ENCODE measurements around the gene UNC45A. TPM values are rescaled to one million over a fixed set of nuclear protein-coding genes. Genes with fewer than 3 reads are reported as not detected.

Gene UNC45A
- total RNA-seq, 1 donor from 2014 or later = 72.8 TPM

DNA sequence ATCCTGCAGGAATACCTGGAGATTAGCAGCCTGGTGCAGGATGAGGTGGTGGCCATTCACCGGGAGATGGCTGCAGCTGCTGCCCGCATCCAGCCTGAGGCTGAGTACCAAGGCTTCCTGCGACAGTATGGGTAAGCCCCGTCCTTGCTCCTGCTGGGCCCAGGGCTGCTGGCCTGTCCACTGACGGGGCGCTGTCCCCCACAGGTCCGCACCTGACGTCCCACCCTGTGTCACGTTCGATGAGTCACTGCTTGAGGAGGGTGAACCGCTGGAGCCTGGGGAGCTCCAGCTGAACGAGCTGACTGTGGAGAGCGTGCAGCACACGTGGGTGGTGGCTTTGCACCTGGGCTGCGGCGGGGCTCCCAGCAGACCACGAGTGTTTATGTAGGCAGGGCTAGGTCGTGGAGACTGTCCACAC is 45.8 kb upstream of the UNC45A start:
- H3K4me3 Mint-ChIP-seq = no peak overlapping the region
- intact Hi-C loops (cut with micrococcal nuclease) = loop anchor here (5.0 kb wide), 2 partner anchors 37 to 392 kb away; no protein-coding TSS in a partner anchor
- no peak for DNase-seq
- no peak for TF ChIP-seq CTCF (IDR thresholded peaks at IDR 0.05)
- H3K4me1 Mint-ChIP-seq = peaks cover 25% of the 10 kb centered on the region
- H3K36me3 Mint-ChIP-seq (ENCODE audit: low read depth) = peaks cover 25% of the 10 kb centered on the region
- H3K27ac Mint-ChIP-seq = no peak overlapping the region
- no peak for ATAC-seq (ENCODE audit: low read depth)
- no peaks in the 10 kb centered on the region for H3K27me3 Mint-ChIP-seq
- ChIA-PET POLR2A (no interaction called here), CTCF (interaction anchor here (0.9 to 5.8 kb wide), 3 partner anchors 44 to 239 kb away, joined by 3 to 121 read pairs (median 9); partner anchors contain the start of gene HDDC3)
- no peaks in the 10 kb centered on the region for H3K9me3 Mint-ChIP-seq

- CTCF ChIA-PET = interaction anchor here (0.9 to 1.9 kb wide), 2 partner anchors 43 to 195 kb away, joined by 3 to 9 read pairs; partner anchors contain the start of gene HDDC3
- Mint-ChIP-seq H3K9me3 (no peaks in the 10 kb centered on the region), H3K36me3 (ENCODE audit: low read depth) (peaks cover 28% of the 10 kb centered on the region), H3K27ac (no peak overlapping the region), H3K27me3 (no peaks in the 10 kb centered on the region), H3K4me3 (no peak overlapping the region), H3K4me1 (peaks cover 21% of the 10 kb centered on the region)
- DNase-seq (no peak), ATAC-seq (ENCODE audit: low read depth) (no peak)
- TF ChIP-seq CTCF (IDR thresholded peaks at IDR 0.05) = no peak
- POLR2A ChIA-PET = interaction anchor here (0.6 kb wide), 1 partner anchor 241 kb away, joined by 5 read pairs; no protein-coding TSS in a partner anchor
- intact Hi-C loops (cut with micrococcal nuclease) = loop anchor here (5.0 kb wide), 2 partner anchors 38 to 393 kb away; no protein-coding TSS in a partner anchor
Measured at GRCh38 chr15:90889736-90890456, 45.2 kb upstream of the UNC45A start.

GRCh38 chr15:90890839-90891238 is 44.2 kb upstream of the UNC45A start:
- POLR2A ChIA-PET = no interaction called here
- DNase-seq (no peak), ATAC-seq (ENCODE audit: low read depth) (no peak)
- no peak for TF ChIP-seq CTCF (IDR thresholded peaks at IDR 0.05)
- Mint-ChIP-seq H3K27me3 (no peaks in the 10 kb centered on the region), H3K27ac (no peak overlapping the region), H3K36me3 (ENCODE audit: low read depth) (peaks cover 35% of the 10 kb centered on the region), H3K9me3 (no peaks in the 10 kb centered on the region), H3K4me3 (no peak overlapping the region), H3K4me1 (peaks cover 14% of the 10 kb centered on the region)
- intact Hi-C loops (cut with micrococcal nuclease) = no loop called here
- CTCF ChIA-PET = no interaction called here

DNA sequence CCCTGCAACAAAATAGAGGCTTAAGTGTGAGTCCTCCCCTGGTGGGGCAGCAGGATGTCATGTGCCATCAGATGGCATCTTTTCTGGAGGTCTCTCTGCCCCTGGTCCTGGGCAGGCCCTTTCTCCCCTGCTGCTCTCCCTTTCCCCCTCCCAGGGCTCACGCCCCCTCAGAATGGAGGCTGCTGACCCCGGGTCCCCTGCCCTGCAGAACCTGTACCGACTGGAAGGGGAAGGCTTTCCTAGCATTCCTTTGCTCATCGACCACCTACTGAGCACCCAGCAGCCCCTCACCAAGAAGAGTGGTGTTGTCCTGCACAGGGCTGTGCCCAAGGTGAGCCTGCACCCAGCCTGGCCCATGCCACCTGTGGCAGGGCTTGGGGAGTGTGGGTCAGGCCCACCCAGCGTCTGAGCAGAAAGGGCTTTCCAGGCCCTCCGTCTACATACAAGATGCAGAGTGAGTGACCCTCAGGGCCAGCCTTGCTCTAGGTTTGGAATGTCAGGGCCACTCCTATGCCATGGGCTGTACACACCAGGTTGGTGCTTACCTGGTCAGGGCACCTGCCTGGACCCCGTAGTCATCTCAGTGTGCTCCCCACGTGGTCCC is 43.6 kb upstream of the UNC45A start:
- no peak for ATAC-seq (ENCODE audit: low read depth)
- no peak for DNase-seq
- H3K36me3 Mint-ChIP-seq (ENCODE audit: low read depth) = peaks cover 35% of the 10 kb centered on the region
- H3K4me1 Mint-ChIP-seq = peaks cover 13% of the 10 kb centered on the region
- ChIA-PET POLR2A (no interaction called here), CTCF (no interaction called here)
- H3K27me3 Mint-ChIP-seq = no peaks in the 10 kb centered on the region
- intact Hi-C loops (cut with micrococcal nuclease) = no loop called here
- H3K9me3 Mint-ChIP-seq = no peaks in the 10 kb centered on the region
- TF ChIP-seq CTCF (IDR thresholded peaks at IDR 0.05) = no peak
- no peak overlapping the region for H3K4me3 Mint-ChIP-seq
- H3K27ac Mint-ChIP-seq = no peak overlapping the region

- ChIA-PET CTCF (no interaction called here), POLR2A (no interaction called here)
- Mint-ChIP-seq H3K27ac (no peak overlapping the region), H3K27me3 (no peaks in the 10 kb centered on the region), H3K4me3 (no peak overlapping the region), H3K9me3 (no peaks in the 10 kb centered on the region), H3K4me1 (peaks cover 18% of the 10 kb centered on the region), H3K36me3 (ENCODE audit: low read depth) (peaks cover 35% of the 10 kb centered on the region)
- DNase-seq (no peak), ATAC-seq (ENCODE audit: low read depth) (no peak)
- TF ChIP-seq CTCF (IDR thresholded peaks at IDR 0.05) = no peak
- intact Hi-C loops (cut with micrococcal nuclease) = no loop called here
Measured at GRCh38 chr15:90892023-90892422, 43.1 kb upstream of the UNC45A start.

Data from activated B cell treated with CpG ODN at 0.5 μM for 24 hours (primary cell).